GM21367 (cell line): ENCODE measurements around the gene LPCAT3.

Experiments used
- ATAC-seq: cut with Tn5 transposase; IDR thresholded peaks from one replicate; pipeline ENCODE4 v1.9.1; 2021; ENCODE audit not compliant: unreplicated experiment

Gene LPCAT3

GRCh38 chr12:6941267-6941666 lies 77.0 kb downstream of the LPCAT3 start:
- ATAC-seq = no peak

GRCh38 chr12:6939191-6939540 lies 79.1 kb downstream of the LPCAT3 start:
- ATAC-seq = no peak

GRCh38 chr12:6938353-6939190 lies 79.7 kb downstream of the LPCAT3 start:
- no peak for ATAC-seq

GRCh38 chr12:6937481-6938352 lies 80.6 kb downstream of the LPCAT3 start:
- peak; percentile 72 for ATAC-seq

- ATAC-seq = no peak
Measured at GRCh38 chr12:6936636-6937480, 81.4 kb downstream of the LPCAT3 start.

- ATAC-seq = no peak
Measured at GRCh38 chr12:6936194-6936635, 82.1 kb downstream of the LPCAT3 start.

- ATAC-seq = no peak
Measured at GRCh38 chr12:6935371-6936193, 82.7 kb downstream of the LPCAT3 start.

GRCh38 chr12:6934110-6934509 lies 84.2 kb downstream of the LPCAT3 start:
- no peak for ATAC-seq

- ATAC-seq = no peak
Measured at GRCh38 chr12:6932766-6933165, 85.5 kb downstream of the LPCAT3 start.

GRCh38 chr12:6929466-6930452 lies 88.5 kb downstream of the LPCAT3 start:
- no peak for ATAC-seq

- ATAC-seq = no peak
Measured at GRCh38 chr12:6928703-6929407, 89.4 kb downstream of the LPCAT3 start.

GRCh38 chr12:6928022-6928702 lies 90.1 kb downstream of the LPCAT3 start:
- ATAC-seq = no peak

- no peak for ATAC-seq
Measured at GRCh38 chr12:6927379-6928021, 90.8 kb downstream of the LPCAT3 start, which contains the start of gene ATN1. TSS of gene ATN1 (plus strand) at chr12:6927959. CDS start at chr12:6934002, 6,043 bp downstream.
